Measurements from ENCODE around the gene SMIM41.

The SMIM41 gene

GRCh38 chr12:52043386-52044212 is 35.9 kb upstream of the SMIM41 start:
- ChIA-PET CTCF (interaction anchor here (0.6 to 1.5 kb wide), 5 partner anchors 18 to 234 kb away, joined by 3 to 10 read pairs (median 4); no protein-coding TSS in a partner anchor), POLR2A (ENCODE audit: low non-redundant PET) (no interaction called here)
- H3K27ac ChIP-seq: no peak overlapping the region
- no peak for TF ChIP-seq CTCF (conservative IDR thresholded peaks at IDR 0.05; ENCODE audit: low read depth)
- DNase-seq (ENCODE audit: low spot score): no peak

- TF ChIP-seq CTCF (conservative IDR thresholded peaks at IDR 0.05; ENCODE audit: low read depth): no peak
- CTCF ChIA-PET: interaction anchor here (0.6 to 1.5 kb wide), 3 partner anchors 19 to 37 kb away, joined by 3 to 10 read pairs (median 4); no protein-coding TSS in a partner anchor
- peak overlapping the region; percentile 15; the same call in 1 of the 2 replicates for H3K27ac ChIP-seq
- POLR2A ChIA-PET (ENCODE audit: low non-redundant PET): no interaction called here
- no peak for DNase-seq (ENCODE audit: low spot score)
Observed at GRCh38 chr12:52044292-52044983, 35.1 kb upstream of the SMIM41 start.

GRCh38 chr12:52045794-52046199 is 33.7 kb upstream of the SMIM41 start:
- no peak for TF ChIP-seq CTCF (conservative IDR thresholded peaks at IDR 0.05; ENCODE audit: low read depth)
- ChIA-PET POLR2A (ENCODE audit: low non-redundant PET) (no interaction called here), CTCF (interaction anchor here (0.5 to 1.1 kb wide), 2 partner anchors 24 to 39 kb away, joined by 3 read pairs; partner anchors contain the start of genes ATG101 and TAMALIN)
- H3K27ac ChIP-seq: 0 out of 2 replicates have a peak overlapping the region, but pooled peaks have one; percentile 10
- DNase-seq (ENCODE audit: low spot score): no peak

GRCh38 chr12:52046859-52047258 is 32.6 kb upstream of the SMIM41 start:
- H3K27ac ChIP-seq: no peak overlapping the region
- ChIA-PET CTCF (interaction anchor here (1.2 kb wide), 1 partner anchor 36 kb away, joined by 5 read pairs; no protein-coding TSS in a partner anchor), POLR2A (ENCODE audit: low non-redundant PET) (no interaction called here)
- no peak for TF ChIP-seq CTCF (conservative IDR thresholded peaks at IDR 0.05; ENCODE audit: low read depth)
- no peak for DNase-seq (ENCODE audit: low spot score)

- CTCF ChIA-PET: no interaction called here
- no peak for DNase-seq (ENCODE audit: low spot score)
- H3K27ac ChIP-seq: no peak overlapping the region
- TF ChIP-seq CTCF (conservative IDR thresholded peaks at IDR 0.05; ENCODE audit: low read depth): no peak
- POLR2A ChIA-PET (ENCODE audit: low non-redundant PET): no interaction called here
Observed at GRCh38 chr12:52049286-52049685, 30.2 kb upstream of the SMIM41 start.

- POLR2A ChIA-PET (ENCODE audit: low non-redundant PET): no interaction called here
- CTCF ChIA-PET: interaction anchor here (1.6 to 3.2 kb wide), 2 partner anchors 10 to 24 kb away, joined by 4 to 19 read pairs; no protein-coding TSS in a partner anchor
- H3K27ac ChIP-seq: peak overlapping the region; percentile 76; the same call in 1 of the 2 replicates
Observed at GRCh38 chr12:52049688-52050087, 29.8 kb upstream of the SMIM41 start.

More at GRCh38 chr12:52049688-52050087, 29.8 kb upstream of the SMIM41 start:
- DNase-seq (ENCODE audit: low spot score): no peak
- TF ChIP-seq CTCF (conservative IDR thresholded peaks at IDR 0.05; ENCODE audit: low read depth): no peak

Measured in RWPE1 (cell line).